ENCODE data around the gene SAP30BP.

DNA sequence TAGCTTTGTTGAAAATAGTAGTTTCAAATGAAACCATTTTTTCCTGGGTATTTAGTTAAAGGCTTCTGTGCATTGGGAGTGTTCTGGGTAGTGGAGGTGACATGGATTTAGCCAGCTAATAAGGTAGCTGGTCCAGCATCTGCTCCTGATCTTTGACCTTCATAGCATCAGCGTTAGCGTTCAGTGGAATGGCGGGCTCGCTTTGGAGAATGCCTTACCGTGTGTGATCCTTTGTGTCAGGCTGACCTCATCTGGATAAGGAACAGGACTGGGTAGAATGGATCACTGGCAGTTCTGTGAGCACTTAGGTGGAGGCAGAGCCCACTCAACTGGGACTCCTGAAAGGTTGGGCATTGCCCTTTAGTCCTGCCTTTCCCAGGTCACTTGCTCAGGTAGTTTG lies 3.7 kb downstream of the SAP30BP start:
- TF ChIP-seq POLR2AphosphoS5 (IDR thresholded peaks at IDR 0.05) (no peak), POLR2A (IDR thresholded peaks at IDR 0.05; ENCODE audit: low read depth) (no peak), EP300 (IDR thresholded peaks at IDR 0.05) (no peak)
- TF ChIP-seq, protein P1, sequence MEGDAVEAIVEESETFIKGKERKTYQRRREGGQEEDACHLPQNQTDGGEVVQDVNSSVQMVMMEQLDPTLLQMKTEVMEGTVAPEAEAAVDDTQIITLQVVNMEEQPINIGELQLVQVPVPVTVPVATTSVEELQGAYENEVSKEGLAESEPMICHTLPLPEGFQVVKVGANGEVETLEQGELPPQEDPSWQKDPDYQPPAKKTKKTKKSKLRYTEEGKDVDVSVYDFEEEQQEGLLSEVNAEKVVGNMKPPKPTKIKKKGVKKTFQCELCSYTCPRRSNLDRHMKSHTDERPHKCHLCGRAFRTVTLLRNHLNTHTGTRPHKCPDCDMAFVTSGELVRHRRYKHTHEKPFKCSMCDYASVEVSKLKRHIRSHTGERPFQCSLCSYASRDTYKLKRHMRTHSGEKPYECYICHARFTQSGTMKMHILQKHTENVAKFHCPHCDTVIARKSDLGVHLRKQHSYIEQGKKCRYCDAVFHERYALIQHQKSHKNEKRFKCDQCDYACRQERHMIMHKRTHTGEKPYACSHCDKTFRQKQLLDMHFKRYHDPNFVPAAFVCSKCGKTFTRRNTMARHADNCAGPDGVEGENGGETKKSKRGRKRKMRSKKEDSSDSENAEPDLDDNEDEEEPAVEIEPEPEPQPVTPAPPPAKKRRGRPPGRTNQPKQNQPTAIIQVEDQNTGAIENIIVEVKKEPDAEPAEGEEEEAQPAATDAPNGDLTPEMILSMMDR (IDR thresholded peaks at IDR 0.05), result no peak
